DMS53 (cell line): ENCODE measurements around the gene UAP1L1.
"Not testable (repeated sequence)": the region's sequence is repeated elsewhere in the genome, so short reads cannot be mapped to it uniquely, and the experiment has no call there.

ENCODE experiments used
- DNase-seq: peaks from one replicate; lab custom pipeline; 2025; lab: John Stamatoyannopoulos, UW

Gene UAP1L1

GRCh38 chr9:137114613-137115393, 37.5 kb downstream of the UAP1L1 start, which contains the start of gene DPP7:
Gene DPP7, minus strand, starts transcription at chr9:137114733. Its CDS starts 20 bp downstream, at chr9:137114713.
- peak; percentile 86 for DNase-seq

GRCh38 chr9:137115394-137116026, 38.2 kb downstream of the UAP1L1 start:
- no peak for DNase-seq

DNA sequence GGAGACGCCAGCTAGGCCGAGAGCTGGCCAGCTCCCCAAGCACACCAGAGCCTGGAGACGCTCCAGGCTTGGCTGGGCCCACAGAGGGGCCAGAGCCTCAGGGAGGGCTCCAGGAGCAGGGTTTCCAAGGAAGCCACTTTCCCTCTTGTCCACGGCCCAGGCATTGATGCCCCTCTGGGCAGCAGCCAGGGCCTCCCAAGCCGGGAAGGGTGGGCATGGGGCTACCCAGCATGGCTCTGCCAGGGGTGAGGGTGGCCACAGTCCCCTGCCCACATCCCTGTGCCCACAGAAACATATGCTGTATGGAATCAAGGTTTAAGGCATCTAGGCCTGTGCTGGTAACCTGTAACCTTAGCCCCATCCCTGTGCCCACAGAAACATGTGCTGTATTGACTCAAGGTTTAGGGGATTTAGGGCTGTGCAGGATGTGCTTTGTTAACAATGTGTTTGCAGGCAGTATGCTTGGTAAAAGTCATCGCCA, 38.8 kb downstream of the UAP1L1 start:
- DNase-seq = peak; percentile 70

DNA sequence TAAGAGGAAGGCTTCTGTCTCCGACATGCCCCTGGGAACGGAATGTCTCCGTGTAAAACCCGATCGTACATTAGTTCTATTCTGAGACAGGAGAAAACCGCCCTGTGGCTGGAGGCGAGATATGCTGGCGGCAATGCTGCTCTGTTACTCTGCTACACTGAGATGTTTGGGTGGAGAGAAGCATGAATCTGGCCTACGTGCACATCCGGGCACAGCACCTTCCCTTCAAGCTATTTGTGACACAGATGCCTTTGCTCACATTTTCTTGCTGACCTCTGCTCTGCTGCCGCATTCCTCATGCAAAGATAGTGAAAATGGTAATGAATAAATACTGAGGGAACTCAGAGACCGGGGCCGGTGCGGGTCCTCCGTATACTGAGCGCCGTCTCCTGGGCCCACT, 39.4 kb downstream of the UAP1L1 start:
- no peak for DNase-seq

GRCh38 chr9:137117269-137117731, 40.0 kb downstream of the UAP1L1 start:
- no peak for DNase-seq

GRCh38 chr9:137118092-137118603, 40.8 kb downstream of the UAP1L1 start:
- DNase-seq = not testable (repeated sequence)

DNA sequence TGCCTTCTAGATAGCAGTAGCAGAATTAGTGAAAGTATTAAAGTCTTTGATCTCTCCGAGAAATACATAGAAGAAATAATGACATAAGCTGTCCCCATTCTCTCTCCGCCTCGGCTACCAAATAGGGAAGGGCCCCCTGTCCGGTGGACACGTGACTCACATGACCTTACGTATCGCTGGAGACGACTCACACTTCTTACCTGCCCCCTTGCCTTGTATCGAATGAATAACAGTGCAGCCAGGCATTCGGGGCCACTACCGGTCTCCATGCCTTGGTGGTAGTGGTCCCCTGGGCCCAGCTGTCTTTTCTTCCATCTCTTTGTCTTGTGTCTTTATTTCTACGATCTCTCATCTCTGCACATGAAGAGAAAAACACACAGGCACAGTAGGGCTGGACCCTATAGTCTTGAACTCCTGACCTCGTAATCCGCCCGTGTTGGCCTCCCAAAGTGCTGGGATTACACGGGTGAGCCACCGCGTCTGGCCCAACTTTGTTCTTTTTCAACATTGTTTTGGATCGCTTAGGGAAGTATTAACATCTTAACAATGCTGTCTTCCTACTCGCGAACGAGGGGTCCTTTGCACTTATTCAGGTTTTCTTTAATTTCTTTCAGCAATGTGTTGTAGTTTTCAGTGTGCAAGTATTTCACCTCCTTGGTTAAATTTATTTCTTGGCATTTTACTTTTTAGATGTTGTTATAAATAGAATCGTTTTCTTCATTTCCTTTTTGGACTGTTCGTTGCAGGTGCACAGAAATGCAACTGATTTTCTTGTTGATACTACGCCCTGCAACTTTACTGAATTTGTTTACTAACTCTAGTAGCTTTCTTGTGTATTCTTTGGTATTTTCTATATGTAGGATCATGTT, 44.8 kb downstream of the UAP1L1 start:
- DNase-seq = not testable (repeated sequence)

- DNase-seq = peak; percentile 41
These were observed 45.6 kb downstream of the UAP1L1 start for GRCh38 chr9:137122796-137123467.

DNA sequence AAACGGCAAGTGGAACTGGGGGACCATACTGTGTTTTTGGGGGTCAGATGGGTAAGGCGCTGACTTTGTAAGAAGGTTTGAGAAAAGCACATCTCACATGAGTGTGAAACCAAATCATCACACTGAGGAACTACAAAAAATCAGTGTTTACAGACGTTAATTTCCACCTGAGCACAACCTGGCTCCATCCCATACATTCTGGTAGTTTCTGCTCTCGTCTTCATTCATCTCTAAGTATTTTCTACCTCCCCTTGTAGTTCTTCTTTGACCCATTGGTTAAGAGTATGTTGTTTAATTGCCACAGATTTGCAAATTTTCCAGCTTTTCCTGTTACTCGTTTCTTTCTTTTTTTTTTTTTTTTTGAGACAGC, 46.1 kb downstream of the UAP1L1 start:
- no peak for DNase-seq

GRCh38 chr9:137123952-137124462, 46.7 kb downstream of the UAP1L1 start:
- DNase-seq = not testable (repeated sequence)

- DNase-seq = no peak
These were observed 49.5 kb downstream of the UAP1L1 start for GRCh38 chr9:137126786-137127185.

DNA sequence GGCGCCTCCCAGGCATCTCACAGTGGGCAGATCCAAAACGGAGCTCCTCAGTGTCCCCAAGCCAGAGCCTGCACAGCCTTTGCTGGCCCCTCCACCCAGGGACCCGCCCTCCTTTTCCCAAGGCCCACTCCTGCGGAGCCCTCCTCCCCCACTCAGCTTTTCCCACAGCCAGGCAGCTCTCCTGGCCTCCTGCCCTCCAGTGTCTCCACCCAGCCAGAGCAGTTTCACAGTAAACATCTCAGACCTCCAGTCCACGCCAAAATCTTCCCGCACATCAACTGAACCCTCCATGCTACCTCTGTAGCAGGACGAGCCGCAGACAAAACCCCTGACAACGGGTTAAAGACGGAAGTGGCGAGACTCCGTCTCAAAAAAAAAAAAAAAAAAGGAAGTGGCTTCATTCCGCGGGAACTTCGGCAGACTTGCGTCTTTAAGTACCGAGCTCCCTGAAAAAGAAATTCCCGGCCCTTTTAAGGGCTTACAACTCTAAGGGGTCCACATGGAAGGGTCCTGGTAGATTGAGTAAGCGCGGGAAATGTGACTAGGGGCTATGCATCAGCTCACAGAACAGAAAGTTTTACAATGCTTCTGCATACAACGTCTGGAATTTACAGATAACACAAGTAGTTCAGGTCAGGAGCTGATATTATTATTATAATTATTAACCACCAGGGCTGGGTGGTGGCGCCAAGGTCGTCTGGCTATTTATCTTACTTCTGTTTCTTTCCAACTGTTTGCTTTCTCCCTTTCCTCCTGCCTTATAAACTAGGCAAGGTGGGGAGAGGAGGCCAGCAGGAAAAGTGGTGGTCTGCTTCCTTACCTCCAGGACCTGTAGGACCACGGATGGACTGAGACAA, 50.2 kb downstream of the UAP1L1 start:
- no peak for DNase-seq

DNA sequence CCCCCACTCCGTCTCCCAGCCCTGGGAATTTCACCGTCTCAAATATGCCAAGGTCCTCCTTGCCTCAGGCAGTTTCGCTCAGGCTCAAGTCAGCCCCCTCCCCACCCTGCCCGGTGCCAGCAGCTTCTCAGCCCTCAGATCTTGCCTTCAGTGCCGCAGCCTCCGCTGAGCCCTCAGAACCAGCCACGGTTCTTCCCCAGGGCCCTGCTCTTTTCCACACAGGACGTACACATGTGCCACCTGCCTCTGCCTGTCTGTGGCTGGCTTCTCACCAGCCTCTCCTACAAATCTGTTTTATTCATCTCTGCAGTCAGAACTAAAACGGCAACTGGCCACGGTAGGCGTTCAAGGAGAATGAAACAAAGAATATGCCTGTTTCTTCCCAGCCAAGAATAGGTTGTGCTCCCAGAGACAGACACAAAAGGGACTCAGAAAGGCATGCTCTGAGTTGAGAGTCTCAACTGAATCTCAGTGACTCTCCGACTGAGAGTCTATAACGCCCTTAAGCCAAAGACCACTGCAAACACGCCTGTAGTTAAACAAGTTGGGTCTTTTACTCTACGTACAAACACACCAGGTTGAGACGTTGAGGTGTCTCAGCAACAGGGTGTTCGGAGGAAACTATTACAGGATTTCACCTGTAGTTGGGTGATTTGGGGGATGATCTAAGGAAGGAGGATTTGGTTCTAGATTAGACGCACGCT, 51.0 kb downstream of the UAP1L1 start:
- no peak for DNase-seq

- DNase-seq = peak; percentile 54
These were observed 51.6 kb downstream of the UAP1L1 start for GRCh38 chr9:137128862-137129455.

- DNase-seq = peak; percentile 97
These were observed 52.3 kb downstream of the UAP1L1 start for GRCh38 chr9:137129456-137130175.

DNA sequence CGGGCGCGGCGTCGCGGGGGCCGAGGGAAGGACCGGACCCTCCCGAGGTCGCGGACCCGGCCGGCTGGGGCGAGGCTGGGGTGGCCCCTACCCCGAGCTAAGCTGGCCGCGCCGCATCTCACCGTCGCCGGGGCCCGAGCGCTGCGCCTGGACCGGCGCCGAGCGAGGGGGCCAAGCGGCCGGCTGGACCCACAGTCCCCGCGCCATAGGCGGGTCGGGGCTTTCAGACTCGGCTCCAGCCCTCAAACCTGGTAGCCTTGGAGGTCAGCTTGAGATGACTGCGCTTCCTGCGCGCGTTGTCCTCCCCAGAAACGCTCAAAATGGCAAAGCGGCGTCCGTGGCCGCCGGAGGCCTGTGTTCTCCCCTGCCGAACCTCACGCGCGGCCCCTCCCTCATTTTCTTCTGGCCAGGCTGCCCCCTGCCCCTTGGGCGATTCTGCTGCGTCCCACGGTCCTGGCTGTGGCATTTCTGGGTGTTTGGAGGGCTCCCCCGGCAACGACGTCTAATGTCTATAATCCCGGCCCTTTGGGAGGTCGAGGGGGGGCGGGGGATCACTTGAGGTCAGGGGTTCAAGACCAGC, 52.9 kb downstream of the UAP1L1 start:
- peak; percentile 72 for DNase-seq
